Measurements from ENCODE around the gene WDPCP. TPM values are rescaled to one million over a fixed set of nuclear protein-coding genes. Genes with fewer than 3 reads are reported as not detected.
A peak's percentile ranks its signal among the peaks of the same experiment; 100 is the strongest.
"Not testable (repeated sequence)": the region's sequence is repeated elsewhere in the genome, so short reads cannot be mapped to it uniquely, and the experiment has no call there.

WDPCP gene
- polyA plus RNA-seq, 1 donor: 4.8 TPM

GRCh38 chr2:63614983-63615945 lies 27.0 kb upstream of the WDPCP start:
- H3K27me3 ChIP-seq (ENCODE audit: control insufficient read depth, insufficient read depth, low read length): no peaks in the 10 kb centered on the region
- peak; percentile 14 to 60 for DNase-seq
- H3K27ac ChIP-seq (ENCODE audit: low read length): no peak overlapping the region
- H3K9me3 ChIP-seq (ENCODE audit: control insufficient read depth, low read depth, low read length): no peaks in the 10 kb centered on the region
- no peak overlapping the region for H3K4me3 ChIP-seq (ENCODE audit: low read length)
- no peaks in the 10 kb centered on the region for H3K4me1 ChIP-seq (ENCODE audit: control insufficient read depth, insufficient read depth, low read length)
- no CpG with 5 or more reads among the region's 9 CpGs for WGBS (ENCODE audit: insufficient coverage, low lambda C conversion rate)
- H3K36me3 ChIP-seq (ENCODE audit: control insufficient read depth, insufficient read depth, low read length): no peaks in the 10 kb centered on the region

DNA sequence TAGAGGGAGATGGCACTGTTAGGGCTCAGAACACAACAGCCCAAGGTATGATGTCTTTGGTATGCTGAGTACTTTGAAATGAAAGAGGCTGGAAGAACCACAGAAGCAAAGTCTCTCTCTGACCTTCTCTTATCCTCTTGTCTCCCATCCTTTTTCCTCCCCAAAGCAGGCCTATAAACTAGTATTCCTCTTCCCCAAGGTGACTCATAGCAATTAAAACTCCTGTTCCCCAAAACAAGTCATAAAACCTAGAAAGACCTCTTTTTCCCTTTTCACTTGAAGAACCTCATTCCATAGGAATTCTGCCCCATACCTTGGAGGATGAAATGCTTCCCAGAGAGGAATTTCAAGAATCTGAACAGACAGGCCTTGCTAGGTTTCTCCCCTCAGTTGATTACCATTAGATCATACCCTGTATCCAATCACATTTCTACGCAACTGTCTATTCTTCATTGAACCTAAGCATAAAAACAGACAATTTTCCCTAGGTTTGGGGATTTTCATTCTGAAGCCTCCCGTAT lies 26.2 kb upstream of the WDPCP start:
- Histone ChIP-seq H3K4me1 (ENCODE audit: control insufficient read depth, insufficient read depth, low read length) (no peaks in the 10 kb centered on the region), H3K27ac (ENCODE audit: low read length) (no peak overlapping the region), H3K36me3 (ENCODE audit: control insufficient read depth, insufficient read depth, low read length) (no peaks in the 10 kb centered on the region), H3K9me3 (ENCODE audit: control insufficient read depth, low read depth, low read length) (no peaks in the 10 kb centered on the region), H3K4me3 (ENCODE audit: low read length) (no peak overlapping the region), H3K27me3 (ENCODE audit: control insufficient read depth, insufficient read depth, low read length) (no peaks in the 10 kb centered on the region)
- 61% methylated on average over 2 of the region's 2 CpGs for WGBS (ENCODE audit: insufficient coverage, low lambda C conversion rate)
- no peak for DNase-seq

DNA sequence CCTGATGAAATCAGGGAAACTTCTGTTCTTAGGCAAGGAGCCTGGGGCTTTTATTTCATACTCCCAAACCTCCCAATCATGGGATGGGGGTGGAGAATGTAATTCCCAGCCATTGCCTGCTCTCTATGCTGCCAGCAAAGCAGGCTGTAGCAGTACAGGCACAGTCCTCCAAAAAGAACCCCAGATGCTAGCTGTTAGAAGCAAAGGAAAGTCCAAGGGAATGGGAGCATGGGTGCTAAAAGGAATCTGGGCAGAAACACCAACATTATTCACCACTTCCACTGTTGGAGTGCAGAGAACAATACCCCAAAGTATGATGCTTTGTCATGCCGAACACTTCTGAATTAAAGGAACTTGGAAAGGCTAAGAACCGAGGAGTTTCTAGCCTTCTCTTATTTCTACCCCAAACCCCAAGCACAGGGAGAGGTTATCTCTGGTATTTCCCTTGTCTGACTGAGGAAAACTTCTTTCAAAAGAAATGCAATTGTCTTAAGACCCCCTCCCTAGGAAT lies 25.2 kb upstream of the WDPCP start:
- Histone ChIP-seq H3K27ac (ENCODE audit: low read length) (no peak overlapping the region), H3K27me3 (ENCODE audit: control insufficient read depth, insufficient read depth, low read length) (no peaks in the 10 kb centered on the region), H3K4me1 (ENCODE audit: control insufficient read depth, insufficient read depth, low read length) (no peaks in the 10 kb centered on the region), H3K4me3 (ENCODE audit: low read length) (no peak overlapping the region), H3K36me3 (ENCODE audit: control insufficient read depth, insufficient read depth, low read length) (no peaks in the 10 kb centered on the region), H3K9me3 (ENCODE audit: control insufficient read depth, low read depth, low read length) (no peaks in the 10 kb centered on the region)
- DNase-seq: no peak
- no CpG with 5 or more reads among the region's 2 CpGs for WGBS (ENCODE audit: insufficient coverage, low lambda C conversion rate)

DNA sequence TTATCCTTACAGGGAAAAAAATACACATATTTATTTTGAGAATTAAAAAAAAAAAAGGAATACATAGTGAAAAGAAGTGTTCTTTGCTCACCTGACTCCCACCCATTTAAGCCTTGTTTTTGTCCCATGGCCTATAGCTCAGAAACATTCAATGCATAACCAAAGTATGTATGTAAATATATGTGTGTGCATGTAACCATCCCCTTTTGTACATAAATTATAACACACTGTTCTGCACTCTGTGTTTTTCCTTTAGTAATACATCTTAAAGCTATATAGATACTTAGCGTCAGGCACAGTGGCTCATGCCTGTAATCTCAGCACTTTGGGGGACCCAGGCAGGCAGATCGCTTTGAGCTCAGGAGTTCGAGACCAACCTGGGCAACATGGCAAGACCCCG lies 22.2 kb upstream of the WDPCP start:
- H3K27ac ChIP-seq (ENCODE audit: low read length): no peak overlapping the region
- H3K27me3 ChIP-seq (ENCODE audit: control insufficient read depth, insufficient read depth, low read length): no peaks in the 10 kb centered on the region
- no peaks in the 10 kb centered on the region for H3K4me1 ChIP-seq (ENCODE audit: control insufficient read depth, insufficient read depth, low read length)
- H3K9me3 ChIP-seq (ENCODE audit: control insufficient read depth, low read depth, low read length): no peaks in the 10 kb centered on the region
- no CpG with 5 or more reads among the region's 4 CpGs for WGBS (ENCODE audit: insufficient coverage, low lambda C conversion rate)
- DNase-seq: no peak
- H3K36me3 ChIP-seq (ENCODE audit: control insufficient read depth, insufficient read depth, low read length): peaks cover 13% of the 10 kb centered on the region
- H3K4me3 ChIP-seq (ENCODE audit: low read length): no peak overlapping the region

GRCh38 chr2:63608865-63609264 lies 20.6 kb upstream of the WDPCP start:
- WGBS (ENCODE audit: insufficient coverage, low lambda C conversion rate): 100% methylated on average over 1 of the region's 8 CpGs
- not testable (repeated sequence) for H3K27ac ChIP-seq (ENCODE audit: low read length); H3K27me3 ChIP-seq (ENCODE audit: control insufficient read depth, insufficient read depth, low read length); H3K4me1 ChIP-seq (ENCODE audit: control insufficient read depth, insufficient read depth, low read length); DNase-seq; H3K4me3 ChIP-seq (ENCODE audit: low read length); H3K9me3 ChIP-seq (ENCODE audit: control insufficient read depth, low read depth, low read length)
- H3K36me3 ChIP-seq (ENCODE audit: control insufficient read depth, insufficient read depth, low read length): peaks cover 23% of the 10 kb centered on the region

DNA sequence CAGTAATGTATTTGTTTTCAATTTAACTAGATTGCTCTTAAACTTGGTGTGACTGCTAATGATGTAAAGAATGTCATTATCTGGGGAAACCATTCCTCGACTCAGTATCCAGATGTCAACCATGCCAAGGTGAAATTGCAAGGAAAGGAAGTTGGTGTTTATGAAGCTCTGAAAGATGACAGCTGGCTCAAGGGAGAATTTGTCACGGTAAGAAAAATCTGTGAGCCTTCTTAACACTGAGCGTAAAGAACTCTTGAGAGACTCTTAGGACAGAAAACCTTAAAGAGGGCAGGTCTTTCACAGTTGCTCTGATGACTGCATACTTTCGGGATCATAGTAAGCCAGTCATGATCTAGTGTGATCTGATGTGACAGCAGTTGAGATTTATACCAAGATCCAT lies 16.4 kb upstream of the WDPCP start:
- no peak overlapping the region for H3K27ac ChIP-seq (ENCODE audit: low read length)
- no peak overlapping the region for H3K4me3 ChIP-seq (ENCODE audit: low read length)
- DNase-seq: no peak
- peaks cover 43% of the 10 kb centered on the region for H3K36me3 ChIP-seq (ENCODE audit: control insufficient read depth, insufficient read depth, low read length)
- no peaks in the 10 kb centered on the region for H3K9me3 ChIP-seq (ENCODE audit: control insufficient read depth, low read depth, low read length)
- no CpG with 5 or more reads among the region's 4 CpGs for WGBS (ENCODE audit: insufficient coverage, low lambda C conversion rate)
- H3K27me3 ChIP-seq (ENCODE audit: control insufficient read depth, insufficient read depth, low read length): no peaks in the 10 kb centered on the region
- H3K4me1 ChIP-seq (ENCODE audit: control insufficient read depth, insufficient read depth, low read length): peaks cover 6% of the 10 kb centered on the region

- Histone ChIP-seq H3K27me3 (ENCODE audit: control insufficient read depth, insufficient read depth, low read length) (no peaks in the 10 kb centered on the region), H3K9me3 (ENCODE audit: control insufficient read depth, low read depth, low read length) (no peaks in the 10 kb centered on the region), H3K4me3 (ENCODE audit: low read length) (no peak overlapping the region), H3K27ac (ENCODE audit: low read length) (no peak overlapping the region), H3K36me3 (ENCODE audit: control insufficient read depth, insufficient read depth, low read length) (peaks cover 41% of the 10 kb centered on the region), H3K4me1 (ENCODE audit: control insufficient read depth, insufficient read depth, low read length) (peaks cover 9% of the 10 kb centered on the region)
- peak; percentile 27 to 75 for DNase-seq
- no CpG with 5 or more reads among the region's 1 CpG for WGBS (ENCODE audit: insufficient coverage, low lambda C conversion rate)
These were observed 12.7 kb upstream of the WDPCP start for GRCh38 chr2:63600881-63601460.

DNA sequence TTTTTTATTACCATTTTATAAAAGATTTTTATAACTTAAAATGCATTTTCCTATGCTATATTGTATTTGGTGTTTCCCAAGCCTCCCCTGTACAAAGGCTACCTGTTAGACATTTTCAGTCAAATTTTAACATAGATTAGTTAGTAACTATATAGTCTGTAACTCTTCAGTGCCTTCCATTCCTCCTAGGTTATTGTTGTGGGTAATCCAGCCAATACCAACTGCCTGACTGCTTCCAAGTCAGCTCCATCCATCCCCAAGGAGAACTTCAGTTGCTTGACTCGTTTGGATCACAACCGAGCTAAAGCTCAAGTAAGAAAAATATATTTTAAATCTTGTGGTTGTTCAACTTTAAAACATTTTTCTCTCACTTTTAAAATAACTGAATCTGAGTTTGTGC lies 10.7 kb upstream of the WDPCP start:
- DNase-seq: no peak
- Histone ChIP-seq H3K9me3 (ENCODE audit: control insufficient read depth, low read depth, low read length) (no peaks in the 10 kb centered on the region), H3K4me1 (ENCODE audit: control insufficient read depth, insufficient read depth, low read length) (peaks cover 14% of the 10 kb centered on the region), H3K4me3 (ENCODE audit: low read length) (no peak overlapping the region), H3K36me3 (ENCODE audit: control insufficient read depth, insufficient read depth, low read length) (peaks cover 40% of the 10 kb centered on the region), H3K27me3 (ENCODE audit: control insufficient read depth, insufficient read depth, low read length) (no peaks in the 10 kb centered on the region), H3K27ac (ENCODE audit: low read length) (no peak overlapping the region)
- no CpG with 5 or more reads among the region's 2 CpGs for WGBS (ENCODE audit: insufficient coverage, low lambda C conversion rate)

DNA sequence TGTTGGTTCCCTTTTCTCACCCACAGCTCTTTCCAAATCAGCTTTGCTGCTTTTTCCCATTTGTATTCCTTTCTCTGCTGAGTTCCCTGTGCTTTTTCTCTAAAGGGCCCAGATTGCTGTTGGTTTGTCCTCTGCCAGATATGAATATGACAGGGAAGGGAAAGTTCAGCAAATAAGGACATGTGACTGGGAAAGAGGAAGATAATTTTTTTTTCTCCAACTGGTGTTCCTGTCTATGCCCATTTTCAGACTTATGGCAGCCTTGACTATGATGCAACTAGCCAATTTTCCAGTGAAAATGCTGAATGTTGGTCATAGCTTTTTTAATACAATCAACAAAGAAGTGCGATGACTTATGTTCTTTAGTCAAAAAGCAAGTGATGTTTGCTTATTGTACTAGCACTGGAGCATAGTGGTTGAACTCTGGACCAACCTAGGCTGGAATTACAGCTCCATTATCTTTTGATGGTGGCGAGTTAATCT lies 8.2 kb upstream of the WDPCP start:
- Histone ChIP-seq H3K9me3 (ENCODE audit: control insufficient read depth, low read depth, low read length) (no peaks in the 10 kb centered on the region), H3K4me1 (ENCODE audit: control insufficient read depth, insufficient read depth, low read length) (peaks cover 17% of the 10 kb centered on the region), H3K27me3 (ENCODE audit: control insufficient read depth, insufficient read depth, low read length) (no peaks in the 10 kb centered on the region), H3K4me3 (ENCODE audit: low read length) (no peak overlapping the region), H3K36me3 (ENCODE audit: control insufficient read depth, insufficient read depth, low read length) (peaks cover 30% of the 10 kb centered on the region), H3K27ac (ENCODE audit: low read length) (peak overlapping the region; percentile 67)
- WGBS (ENCODE audit: insufficient coverage, low lambda C conversion rate): no CpG with 5 or more reads among the region's 2 CpGs
- DNase-seq: peak; percentile 33 to 69

DNA sequence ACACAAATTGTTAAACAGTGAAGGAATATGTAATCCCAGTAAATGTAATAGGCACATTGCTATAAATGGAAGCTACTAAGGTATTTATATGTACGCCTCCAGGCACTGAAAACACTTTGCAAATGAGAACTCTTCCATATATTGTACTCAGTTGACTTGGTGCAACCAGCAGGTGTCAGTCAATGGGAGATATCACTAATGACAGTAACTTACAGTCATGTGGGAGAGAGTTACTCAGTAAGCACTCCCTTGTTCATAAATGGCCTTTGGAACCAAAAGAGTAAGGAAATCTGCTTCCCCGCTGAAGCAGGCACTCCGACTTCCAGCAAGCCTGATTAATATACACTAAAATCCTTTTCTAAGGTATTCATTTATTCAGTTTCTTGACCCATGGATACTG lies 6.4 kb upstream of the WDPCP start:
- Histone ChIP-seq H3K4me1 (ENCODE audit: control insufficient read depth, insufficient read depth, low read length) (peaks cover 30% of the 10 kb centered on the region), H3K27ac (ENCODE audit: low read length) (peak overlapping the region; percentile 55), H3K9me3 (ENCODE audit: control insufficient read depth, low read depth, low read length) (no peaks in the 10 kb centered on the region), H3K27me3 (ENCODE audit: control insufficient read depth, insufficient read depth, low read length) (no peaks in the 10 kb centered on the region), H3K4me3 (ENCODE audit: low read length) (no peak overlapping the region), H3K36me3 (ENCODE audit: control insufficient read depth, insufficient read depth, low read length) (peaks cover 24% of the 10 kb centered on the region)
- peak; percentile 48 to 70 for DNase-seq
- 67% methylated on average over 2 of the region's 3 CpGs for WGBS (ENCODE audit: insufficient coverage, low lambda C conversion rate)
